ENCODE measurements around the gene MYO1B. TPM values are rescaled to one million over a fixed set of nuclear protein-coding genes. Genes with fewer than 3 reads are reported as not detected.

The MYO1B gene
- total and polyA plus RNA-seq, 8 donors, result 28.6 to 102 (median 54.7) TPM

DNA sequence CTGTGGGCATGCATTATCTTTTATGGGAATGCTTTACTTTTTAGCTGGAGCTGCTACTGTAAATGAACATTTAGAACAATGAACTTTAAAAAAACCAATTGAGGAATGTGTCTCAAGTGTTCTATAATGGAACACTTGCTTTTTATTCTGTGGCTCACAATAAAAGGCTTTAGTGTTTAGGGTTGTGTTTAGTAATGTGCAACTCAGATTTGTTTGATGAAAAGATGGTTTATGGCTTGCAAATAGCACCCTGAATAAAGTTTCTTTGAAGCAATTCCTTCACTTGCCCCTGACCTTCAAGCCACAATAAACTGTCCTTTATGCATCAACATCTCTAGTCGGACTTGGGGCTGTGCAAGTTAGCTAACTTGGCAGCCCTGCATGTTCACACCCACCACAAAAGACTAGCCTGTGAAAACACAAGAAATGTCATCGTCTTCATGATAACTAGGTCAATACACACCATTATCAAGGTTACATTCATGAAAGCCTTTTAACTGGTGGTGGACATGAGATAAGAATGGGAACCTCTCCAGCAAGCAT, 98.7 kb downstream of the MYO1B start:
- no peak for ATAC-seq
- peaks cover 0 to 6% (median 0%) of the 10 kb centered on the region in 3 donors for H3K36me3 ChIP-seq
- 14 to 20% methylated on average over 2 of the region's 2 CpGs for WGBS, 2 donors
- H3K4me1 ChIP-seq, result no peaks in the 10 kb centered on the region
- H3K27ac ChIP-seq, result no peak overlapping the region
- H3K4me3 ChIP-seq, result no peak overlapping the region
- no peak for FAIRE-seq
- intact Hi-C loops (cut with DNase I), result no loop called here
- H3K9me3 ChIP-seq, result no peaks in the 10 kb centered on the region
- no peak for DNase-seq
- no peaks in the 10 kb centered on the region for H3K27me3 ChIP-seq
- TF ChIP-seq, protein P1, sequence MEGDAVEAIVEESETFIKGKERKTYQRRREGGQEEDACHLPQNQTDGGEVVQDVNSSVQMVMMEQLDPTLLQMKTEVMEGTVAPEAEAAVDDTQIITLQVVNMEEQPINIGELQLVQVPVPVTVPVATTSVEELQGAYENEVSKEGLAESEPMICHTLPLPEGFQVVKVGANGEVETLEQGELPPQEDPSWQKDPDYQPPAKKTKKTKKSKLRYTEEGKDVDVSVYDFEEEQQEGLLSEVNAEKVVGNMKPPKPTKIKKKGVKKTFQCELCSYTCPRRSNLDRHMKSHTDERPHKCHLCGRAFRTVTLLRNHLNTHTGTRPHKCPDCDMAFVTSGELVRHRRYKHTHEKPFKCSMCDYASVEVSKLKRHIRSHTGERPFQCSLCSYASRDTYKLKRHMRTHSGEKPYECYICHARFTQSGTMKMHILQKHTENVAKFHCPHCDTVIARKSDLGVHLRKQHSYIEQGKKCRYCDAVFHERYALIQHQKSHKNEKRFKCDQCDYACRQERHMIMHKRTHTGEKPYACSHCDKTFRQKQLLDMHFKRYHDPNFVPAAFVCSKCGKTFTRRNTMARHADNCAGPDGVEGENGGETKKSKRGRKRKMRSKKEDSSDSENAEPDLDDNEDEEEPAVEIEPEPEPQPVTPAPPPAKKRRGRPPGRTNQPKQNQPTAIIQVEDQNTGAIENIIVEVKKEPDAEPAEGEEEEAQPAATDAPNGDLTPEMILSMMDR (IDR thresholded peaks at IDR 0.05), result no peak

DNA sequence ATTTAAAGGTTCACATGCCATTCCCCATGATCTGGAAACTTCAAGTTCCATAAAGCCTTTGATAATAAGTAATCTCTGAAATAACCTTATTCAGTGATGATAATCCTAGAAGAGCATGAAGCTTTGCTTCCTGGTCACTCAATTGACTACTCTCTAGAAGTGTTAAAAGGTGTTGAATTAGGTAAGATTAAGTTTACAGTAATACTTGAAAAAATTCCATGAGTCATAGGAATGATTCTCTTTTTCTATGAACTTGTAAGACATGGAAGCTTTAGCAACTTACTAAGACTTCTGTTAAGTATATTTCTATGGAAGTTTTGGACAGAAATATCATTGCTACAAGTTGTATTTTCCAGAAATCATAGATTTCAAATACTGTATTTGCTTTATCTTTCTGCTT, 100.6 kb downstream of the MYO1B start:
- FAIRE-seq, result no peak

DNA sequence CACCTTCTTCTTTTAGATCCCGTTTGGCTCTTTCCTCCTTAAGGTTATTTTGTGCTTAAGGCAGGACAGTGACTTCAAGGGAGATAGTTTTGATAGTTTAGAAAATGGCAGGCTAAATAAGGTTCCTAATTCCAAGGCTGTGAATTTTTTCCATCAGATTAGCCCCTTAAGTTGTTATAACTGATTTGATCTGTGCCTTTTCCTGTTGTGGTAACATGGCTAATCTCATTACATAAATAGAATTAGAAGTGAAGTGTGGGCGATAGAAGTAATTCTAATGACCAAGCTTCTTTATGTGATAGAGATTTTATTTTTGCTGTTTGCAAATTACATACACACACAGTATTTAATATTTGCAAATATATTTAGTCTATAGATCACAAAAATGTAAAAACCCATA, 102.0 kb downstream of the MYO1B start:
- Histone ChIP-seq H3K9me3 (no peaks in the 10 kb centered on the region), H3K4me3 (no peak overlapping the region), H3K36me3 (peaks cover 0 to 6% (median 0%) of the 10 kb centered on the region in 3 donors), H3K27ac (no peak overlapping the region), H3K27me3 (no peaks in the 10 kb centered on the region), H3K4me1 (no peaks in the 10 kb centered on the region)
- TF ChIP-seq, protein P1 (IDR thresholded peaks at IDR 0.05), result no peak
- DNase-seq (no peak), FAIRE-seq (no peak), ATAC-seq (no peak)
- intact Hi-C loops (cut with DNase I), result no loop called here
- WGBS, 2 donors, result 89 to 91% methylated on average over 2 of the region's 2 CpGs

More for the DNA sequence above, 100.6 kb downstream of the MYO1B start:
- ATAC-seq (no peak), DNase-seq (no peak)
- no peak overlapping the region for H3K4me3 ChIP-seq
- no peaks in the 10 kb centered on the region for H3K9me3 ChIP-seq
- intact Hi-C loops (cut with DNase I), result no loop called here
- H3K36me3 ChIP-seq, result peaks cover 0 to 6% (median 0%) of the 10 kb centered on the region in 3 donors
- TF ChIP-seq, protein P1 (IDR thresholded peaks at IDR 0.05), result no peak
- no peak overlapping the region for H3K27ac ChIP-seq
- H3K27me3 ChIP-seq, result no peaks in the 10 kb centered on the region
- H3K4me1 ChIP-seq, result no peaks in the 10 kb centered on the region

DNA sequence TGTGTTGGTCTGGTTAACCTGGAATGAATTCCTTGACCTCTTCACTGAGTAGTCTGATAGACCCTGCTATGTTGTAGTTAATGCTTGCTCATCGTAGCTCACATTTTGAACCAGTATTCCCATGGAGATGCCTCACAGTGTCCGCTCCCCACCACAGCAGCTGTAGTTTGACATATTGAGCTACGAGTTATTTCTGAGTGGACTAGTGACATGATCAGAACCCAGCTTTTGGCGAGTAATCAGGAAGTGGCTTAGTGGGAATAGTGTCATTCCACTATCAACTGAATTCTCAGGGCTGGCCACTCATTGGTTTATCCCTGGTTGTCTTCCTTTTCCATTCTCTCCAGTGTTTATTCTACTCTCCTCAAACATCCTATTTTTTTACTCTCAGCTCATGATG, 102.7 kb downstream of the MYO1B start:
- Histone ChIP-seq H3K27ac (no peak overlapping the region), H3K36me3 (peaks cover 0 to 6% (median 0%) of the 10 kb centered on the region in 3 donors), H3K4me3 (no peak overlapping the region), H3K4me1 (no peaks in the 10 kb centered on the region), H3K9me3 (no peaks in the 10 kb centered on the region), H3K27me3 (no peaks in the 10 kb centered on the region)
- ATAC-seq (no peak), DNase-seq (no peak), FAIRE-seq (no peak)
- intact Hi-C loops (cut with DNase I), result no loop called here
- TF ChIP-seq, protein P1 (IDR thresholded peaks at IDR 0.05), result no peak
- 95 to 96% methylated on average over 4 of the region's 4 CpGs for WGBS, 2 donors

DNA sequence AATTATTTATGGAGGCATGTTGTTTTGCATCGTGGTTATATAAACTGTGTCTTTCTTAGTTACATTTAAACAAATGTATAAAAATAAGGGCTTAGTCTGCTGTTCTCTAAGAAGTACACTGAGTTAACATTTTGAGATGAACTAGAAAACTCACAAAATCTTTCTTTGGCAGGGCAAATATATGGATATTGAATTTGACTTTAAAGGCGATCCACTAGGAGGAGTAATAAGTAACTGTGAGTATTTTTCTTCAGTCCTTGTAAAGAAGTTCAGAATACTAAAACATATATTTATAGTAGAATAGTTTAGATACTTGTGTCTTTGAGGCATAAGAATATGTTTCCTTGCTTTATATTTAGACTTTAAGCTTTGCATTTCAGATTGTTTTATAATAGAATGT, 104.8 kb downstream of the MYO1B start:
- no peaks in the 10 kb centered on the region for H3K9me3 ChIP-seq
- TF ChIP-seq, protein P1 (IDR thresholded peaks at IDR 0.05), result no peak
- no peak overlapping the region for H3K4me3 ChIP-seq
- H3K27ac ChIP-seq, result no peak overlapping the region
- no peak for ATAC-seq
- 72 to 87% methylated on average over 2 of the region's 2 CpGs for WGBS, 2 donors
- H3K4me1 ChIP-seq, result no peaks in the 10 kb centered on the region
- peak; percentile 80 for FAIRE-seq
- peaks cover 0 to 6% (median 0%) of the 10 kb centered on the region in 3 donors for H3K36me3 ChIP-seq
- DNase-seq, result no peak
- no peaks in the 10 kb centered on the region for H3K27me3 ChIP-seq
- intact Hi-C loops (cut with DNase I), result no loop called here
